Body of pancreas (tissue), 4 donors: ENCODE data around the gene POLR3A.

ENCODE experiments used
- POLR2A ChIP-seq, 3 donors: fragments of 450-650 bp; IDR thresholded peaks; one replicate each; pipeline ENCODE4 v1.6.1; 2016; ENCODE audit warnings: antibody characterized with exemption in 3 of 3, mild to moderate bottlenecking in 2 of 3
- TF ChIP-seq, protein P1 (sequence below), 7 experiments: fragments of 450-650 bp in 4 of 7; fragments of 200-600 bp in 3 of 7; sonication (generic) in 3 of 7; IDR thresholded peaks; one replicate each; pipeline ENCODE4 v1.5.1; 2016 to 2019; ENCODE audit warnings: antibody characterized with exemption in 7 of 7

DNA sequence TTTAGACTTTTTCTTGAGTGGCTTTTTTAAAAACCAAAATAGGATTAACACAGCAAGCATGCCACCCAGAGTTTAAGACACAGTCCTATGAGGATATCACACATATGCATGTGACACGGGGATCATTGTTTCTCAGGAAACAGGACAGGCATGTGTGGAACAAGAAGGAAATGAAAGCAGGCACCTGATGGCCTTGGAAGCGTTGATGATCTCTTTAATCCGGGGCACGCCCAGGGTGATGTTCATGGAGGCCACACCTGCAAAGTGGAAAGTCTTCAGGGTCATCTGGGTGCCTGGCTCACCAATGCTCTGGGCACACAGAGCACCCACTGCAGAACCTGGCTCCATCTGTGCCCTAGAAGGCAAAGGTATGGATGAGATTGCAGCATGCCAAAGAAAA, 44.3 kb downstream of the POLR3A start:
- no peak for TF ChIP-seq POLR2A (IDR thresholded peaks at IDR 0.05)
- TF ChIP-seq, protein P1, sequence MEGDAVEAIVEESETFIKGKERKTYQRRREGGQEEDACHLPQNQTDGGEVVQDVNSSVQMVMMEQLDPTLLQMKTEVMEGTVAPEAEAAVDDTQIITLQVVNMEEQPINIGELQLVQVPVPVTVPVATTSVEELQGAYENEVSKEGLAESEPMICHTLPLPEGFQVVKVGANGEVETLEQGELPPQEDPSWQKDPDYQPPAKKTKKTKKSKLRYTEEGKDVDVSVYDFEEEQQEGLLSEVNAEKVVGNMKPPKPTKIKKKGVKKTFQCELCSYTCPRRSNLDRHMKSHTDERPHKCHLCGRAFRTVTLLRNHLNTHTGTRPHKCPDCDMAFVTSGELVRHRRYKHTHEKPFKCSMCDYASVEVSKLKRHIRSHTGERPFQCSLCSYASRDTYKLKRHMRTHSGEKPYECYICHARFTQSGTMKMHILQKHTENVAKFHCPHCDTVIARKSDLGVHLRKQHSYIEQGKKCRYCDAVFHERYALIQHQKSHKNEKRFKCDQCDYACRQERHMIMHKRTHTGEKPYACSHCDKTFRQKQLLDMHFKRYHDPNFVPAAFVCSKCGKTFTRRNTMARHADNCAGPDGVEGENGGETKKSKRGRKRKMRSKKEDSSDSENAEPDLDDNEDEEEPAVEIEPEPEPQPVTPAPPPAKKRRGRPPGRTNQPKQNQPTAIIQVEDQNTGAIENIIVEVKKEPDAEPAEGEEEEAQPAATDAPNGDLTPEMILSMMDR (IDR thresholded peaks at IDR 0.05) = no peak
